Fibroblast of lung (primary cell): ENCODE data around the gene SRSF2.

Experiments
- EZH2 ChIP-seq: IDR thresholded peaks from 2 replicates; pipeline ENCODE4 v1.5.1; 2012; ENCODE audit warnings: low read length, control low read depth, mild to moderate bottlenecking; ENCODE audit errors: missing control alignments
- TF ChIP-seq, protein P1 (sequence below), 2 donors: IDR thresholded peaks in 1 of 2; conservative IDR thresholded peaks in 1 of 2; 1 replicate in 1 of 2; 2 replicates in 1 of 2; pipeline ENCODE4 v1.5.1; 2011 to 2012; ENCODE audit warnings: low read length in 2 of 2, control low read depth in 1 of 2, inconsistent platforms in 1 of 2, low read depth in 1 of 2, mild to moderate bottlenecking in 1 of 2

DNA sequence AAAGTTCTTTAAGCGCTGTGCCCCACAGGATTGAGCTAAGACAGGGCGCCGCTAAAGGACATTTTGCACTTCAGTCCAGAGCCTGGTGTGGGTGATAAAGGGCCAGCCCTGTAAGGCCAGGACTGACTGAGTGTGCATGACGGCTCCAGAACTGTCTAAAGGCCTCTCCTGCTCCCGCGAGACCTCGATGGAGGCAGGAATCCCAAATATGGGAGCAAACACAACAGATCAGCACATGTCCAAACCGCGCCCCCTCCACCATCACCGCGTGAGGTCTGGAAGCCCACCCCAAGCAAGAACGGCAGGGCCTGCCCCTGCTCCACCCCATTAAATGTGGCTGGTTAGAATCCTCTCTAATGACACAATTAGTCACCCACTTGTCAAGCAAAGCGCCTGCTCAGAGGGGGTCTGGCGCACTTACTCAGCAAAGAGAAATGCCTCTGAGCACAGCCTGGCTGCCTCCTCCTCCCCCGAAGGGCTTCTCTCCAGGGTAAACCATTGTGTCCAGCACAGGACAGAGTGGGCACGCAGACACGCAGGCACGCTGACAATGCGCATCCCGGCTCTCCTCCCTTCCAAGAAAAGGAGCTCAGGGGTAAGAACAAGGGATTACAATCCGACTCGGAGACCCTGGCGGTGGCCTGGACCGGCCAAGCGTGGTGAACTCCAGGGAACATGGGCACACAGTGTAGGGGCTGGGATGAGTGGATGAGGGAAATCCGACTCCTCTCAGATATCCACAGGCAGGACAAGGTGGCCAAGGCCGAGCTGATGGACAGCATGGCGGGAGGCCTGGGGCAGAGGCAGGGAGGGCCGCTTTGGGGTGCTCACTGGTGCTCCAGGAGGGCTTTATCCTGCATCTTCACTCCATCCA, 27.8 kb downstream of the SRSF2 start:
- TF ChIP-seq, protein P1, sequence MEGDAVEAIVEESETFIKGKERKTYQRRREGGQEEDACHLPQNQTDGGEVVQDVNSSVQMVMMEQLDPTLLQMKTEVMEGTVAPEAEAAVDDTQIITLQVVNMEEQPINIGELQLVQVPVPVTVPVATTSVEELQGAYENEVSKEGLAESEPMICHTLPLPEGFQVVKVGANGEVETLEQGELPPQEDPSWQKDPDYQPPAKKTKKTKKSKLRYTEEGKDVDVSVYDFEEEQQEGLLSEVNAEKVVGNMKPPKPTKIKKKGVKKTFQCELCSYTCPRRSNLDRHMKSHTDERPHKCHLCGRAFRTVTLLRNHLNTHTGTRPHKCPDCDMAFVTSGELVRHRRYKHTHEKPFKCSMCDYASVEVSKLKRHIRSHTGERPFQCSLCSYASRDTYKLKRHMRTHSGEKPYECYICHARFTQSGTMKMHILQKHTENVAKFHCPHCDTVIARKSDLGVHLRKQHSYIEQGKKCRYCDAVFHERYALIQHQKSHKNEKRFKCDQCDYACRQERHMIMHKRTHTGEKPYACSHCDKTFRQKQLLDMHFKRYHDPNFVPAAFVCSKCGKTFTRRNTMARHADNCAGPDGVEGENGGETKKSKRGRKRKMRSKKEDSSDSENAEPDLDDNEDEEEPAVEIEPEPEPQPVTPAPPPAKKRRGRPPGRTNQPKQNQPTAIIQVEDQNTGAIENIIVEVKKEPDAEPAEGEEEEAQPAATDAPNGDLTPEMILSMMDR (conservative IDR thresholded peaks at IDR 0.05 in 1 of 2, IDR thresholded peaks at IDR 0.05 in 1 of 2; ENCODE audit: low read depth in 1 of 2, low read length in 2 of 2), result no peak
- no peak for TF ChIP-seq EZH2
